ENCODE measurements around the gene TMIE.

The TMIE gene

GRCh38 chr3:46674031-46674845 lies 27.0 kb upstream of the TMIE start:
- H3K9ac ChIP-seq (ENCODE audit: low read length) = no peak overlapping the region
- no peaks in the 10 kb centered on the region for H3K4me1 ChIP-seq (ENCODE audit: low read length)
- no peaks in the 10 kb centered on the region for H3K79me2 ChIP-seq (ENCODE audit: low read length)

GRCh38 chr3:46675426-46675825 lies 25.8 kb upstream of the TMIE start:
- no peaks in the 10 kb centered on the region for H3K79me2 ChIP-seq (ENCODE audit: low read length)
- H2AFZ ChIP-seq (ENCODE audit: low read depth, low read length) = no peak overlapping the region
- no peaks in the 10 kb centered on the region for H3K9me3 ChIP-seq (ENCODE audit: insufficient read depth, low read length)
- no peak overlapping the region for H3K27ac ChIP-seq (ENCODE audit: low read length)
- no peak overlapping the region for H3K4me3 ChIP-seq (ENCODE audit: low read length)
- no peaks in the 10 kb centered on the region for H3K4me1 ChIP-seq (ENCODE audit: low read length)
- H4K20me1 ChIP-seq (ENCODE audit: insufficient read depth, low read length) = peaks cover 3% of the 10 kb centered on the region; the same call in 1 of the 2 replicates
- no peak overlapping the region for H3K4me2 ChIP-seq (ENCODE audit: low read length)
- no peak overlapping the region for H3K9ac ChIP-seq (ENCODE audit: low read length)
- no peaks in the 10 kb centered on the region for H3K36me3 ChIP-seq (replicated peaks; ENCODE audit: low read depth, low read length)
- TF ChIP-seq CTCF (IDR thresholded peaks at IDR 0.05; ENCODE audit: low read depth, low read length) (no peak), EZH2phosphoT487 (IDR thresholded peaks at IDR 0.05; ENCODE audit: low read depth) (no peak)
- H3K27me3 ChIP-seq (ENCODE audit: low read depth, low read length) = no peaks in the 10 kb centered on the region

More at GRCh38 chr3:46674031-46674845, 27.0 kb upstream of the TMIE start:
- Histone ChIP-seq H3K36me3 (replicated peaks; ENCODE audit: low read depth, low read length) (no peaks in the 10 kb centered on the region), H3K27ac (ENCODE audit: low read length) (no peak overlapping the region), H2AFZ (ENCODE audit: low read depth, low read length) (no peak overlapping the region), H3K27me3 (ENCODE audit: low read depth, low read length) (no peaks in the 10 kb centered on the region), H4K20me1 (ENCODE audit: insufficient read depth, low read length) (no peaks in the 10 kb centered on the region), H3K4me3 (ENCODE audit: low read length) (no peak overlapping the region), H3K4me2 (ENCODE audit: low read length) (no peak overlapping the region), H3K9me3 (ENCODE audit: insufficient read depth, low read length) (no peaks in the 10 kb centered on the region)
- TF ChIP-seq EZH2phosphoT487 (IDR thresholded peaks at IDR 0.05; ENCODE audit: low read depth) (no peak), CTCF (IDR thresholded peaks at IDR 0.05; ENCODE audit: low read depth, low read length) (peak; percentile 25)

GRCh38 chr3:46675843-46676567 lies 25.2 kb upstream of the TMIE start:
- Histone ChIP-seq H3K27me3 (ENCODE audit: low read depth, low read length) (no peaks in the 10 kb centered on the region), H2AFZ (ENCODE audit: low read depth, low read length) (no peak overlapping the region), H3K4me2 (ENCODE audit: low read length) (no peak overlapping the region), H3K9me3 (ENCODE audit: insufficient read depth, low read length) (no peaks in the 10 kb centered on the region), H4K20me1 (ENCODE audit: insufficient read depth, low read length) (peaks cover 3% of the 10 kb centered on the region; the same call in 1 of the 2 replicates), H3K4me3 (ENCODE audit: low read length) (no peak overlapping the region), H3K36me3 (replicated peaks; ENCODE audit: low read depth, low read length) (no peaks in the 10 kb centered on the region), H3K9ac (ENCODE audit: low read length) (no peak overlapping the region), H3K27ac (ENCODE audit: low read length) (no peak overlapping the region), H3K4me1 (ENCODE audit: low read length) (no peaks in the 10 kb centered on the region), H3K79me2 (ENCODE audit: low read length) (no peaks in the 10 kb centered on the region)
- no peak for TF ChIP-seq CTCF (IDR thresholded peaks at IDR 0.05; ENCODE audit: low read depth, low read length)
- no peak for TF ChIP-seq EZH2phosphoT487 (IDR thresholded peaks at IDR 0.05; ENCODE audit: low read depth)
